ENCODE measurements around the gene CRYGN.

CRYGN gene

DNA sequence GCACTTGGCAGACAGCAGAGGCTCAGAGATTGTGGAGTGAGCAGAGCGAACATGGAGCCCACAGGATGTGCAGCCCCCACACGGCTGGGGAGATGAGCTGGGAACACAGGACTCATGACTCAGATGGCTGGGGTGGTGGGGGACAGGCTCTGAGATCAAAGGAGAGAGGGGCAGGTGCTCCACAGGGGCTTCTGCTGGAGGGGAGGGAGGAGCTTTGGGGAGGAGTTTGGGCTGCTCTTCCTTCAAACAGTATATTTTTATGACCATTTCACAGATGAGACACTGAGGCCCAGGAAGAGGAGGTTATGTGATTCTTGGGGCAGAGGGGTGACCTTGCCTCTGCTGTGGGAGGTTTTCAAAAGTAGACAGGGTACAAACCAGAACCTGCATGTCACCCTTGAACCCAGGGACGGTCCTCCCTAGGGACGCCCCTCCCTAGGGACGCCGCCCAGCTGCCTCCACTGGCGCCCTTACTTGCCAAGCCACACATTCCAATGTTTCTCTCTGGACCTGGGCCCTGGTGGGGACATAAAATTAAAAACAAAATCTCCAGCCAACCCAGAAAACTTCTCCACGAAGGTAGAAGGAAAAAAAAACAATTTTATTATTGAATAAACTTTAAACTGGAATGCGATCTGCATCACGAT lies 981 bp upstream of the CRYGN start:
- DNase-seq (ENCODE audit: low read depth in 2 of 2, low spot score in 1 of 2) = peak in 1 of 2 donors; percentile 21

DNA sequence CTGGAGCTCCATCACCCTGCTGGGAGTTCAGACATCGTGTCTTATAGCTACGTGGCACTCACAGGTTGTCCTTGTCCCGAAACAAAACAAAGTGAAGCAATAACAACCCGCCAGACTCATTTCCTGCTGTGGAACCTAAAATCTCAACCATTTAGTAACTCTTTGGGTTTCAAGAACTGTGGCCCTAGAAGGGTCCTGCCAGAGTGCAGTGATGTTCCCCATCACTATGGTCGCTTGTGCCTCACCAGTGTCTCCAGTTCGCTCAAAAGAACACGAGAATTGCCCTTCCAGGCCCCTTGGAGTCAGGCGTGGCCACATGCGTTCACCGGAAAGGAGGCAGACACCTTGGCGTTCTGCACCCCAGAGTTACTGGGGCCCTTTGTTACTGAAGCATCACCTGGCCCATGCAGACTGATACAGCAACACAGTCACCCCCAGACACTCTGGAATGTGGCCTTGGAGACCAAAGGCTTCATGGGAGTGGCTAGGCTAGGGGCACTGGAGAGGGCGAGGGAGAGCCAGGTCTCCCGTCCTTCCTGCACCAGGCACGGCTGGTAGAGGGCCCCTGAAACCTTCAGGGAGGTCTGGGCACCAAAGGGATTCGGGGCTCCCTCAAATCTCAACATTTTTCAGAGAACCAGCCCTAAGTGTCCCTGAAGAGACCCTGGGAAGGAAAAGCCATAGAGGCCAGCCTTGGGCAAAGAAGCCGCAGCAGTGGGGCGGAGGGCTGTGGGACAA lies 908 bp downstream of the CRYGN start:
- no peak for DNase-seq (ENCODE audit: low read depth in 2 of 2, low spot score in 1 of 2)

GRCh38 chr7:151437866-151438516 lies 1.9 kb downstream of the CRYGN start:
- DNase-seq (ENCODE audit: low read depth in 2 of 2, low spot score in 1 of 2) = no peak

DNA sequence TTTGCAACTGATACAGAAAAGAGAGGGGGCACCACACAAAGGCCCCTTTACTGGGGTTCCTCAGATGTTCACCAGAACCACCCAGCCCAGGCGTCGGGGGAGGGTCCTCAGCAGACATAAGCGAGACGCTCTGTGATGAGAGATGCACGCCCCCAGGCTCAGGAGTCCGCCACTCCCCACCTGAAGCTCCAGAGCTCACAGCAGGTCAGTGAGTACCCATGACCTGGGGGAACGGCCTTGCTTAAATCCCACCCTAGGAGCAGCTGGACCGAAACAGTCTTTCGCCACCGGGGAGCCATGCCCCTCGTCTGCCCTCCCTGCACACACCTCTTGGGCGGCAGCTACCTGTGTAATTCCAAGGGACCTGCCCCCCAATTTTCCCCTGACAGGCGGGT lies 2.8 kb downstream of the CRYGN start:
- DNase-seq (ENCODE audit: low read depth in 2 of 2, low spot score in 1 of 2) = no peak

DNA sequence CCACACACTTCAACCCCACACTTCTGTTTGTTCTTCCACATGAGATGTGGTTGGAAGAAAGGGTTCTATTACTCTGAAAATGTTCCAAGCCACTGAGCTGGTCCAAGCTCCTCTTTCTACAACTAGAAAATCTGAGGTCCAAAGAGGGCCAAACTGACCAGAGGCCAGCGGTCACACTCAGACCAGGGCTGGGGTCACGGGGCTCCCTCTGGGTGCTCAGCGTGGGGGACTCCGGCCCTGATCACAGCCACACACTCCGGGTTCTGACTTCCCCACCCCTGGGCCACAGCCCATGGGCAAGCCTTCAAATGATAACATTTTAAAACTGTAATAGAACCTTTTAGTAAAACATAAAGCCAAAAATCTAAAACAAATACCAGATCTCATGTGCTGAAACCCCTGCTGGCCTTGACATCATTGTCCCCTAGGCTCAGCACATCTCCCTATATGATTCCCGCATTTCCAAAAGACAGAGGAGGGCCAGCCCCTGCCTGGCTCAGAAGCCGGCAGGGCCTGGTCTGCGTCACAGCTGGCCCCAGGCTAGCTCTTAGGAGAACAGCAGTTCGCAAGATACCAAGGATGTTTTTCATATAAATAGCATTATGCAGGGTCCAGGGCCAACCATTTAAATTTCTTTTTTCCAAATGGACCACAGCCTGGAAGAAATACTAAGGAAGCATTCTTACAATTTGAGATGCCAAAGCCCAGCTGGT lies 3.3 kb downstream of the CRYGN start:
- DNase-seq (ENCODE audit: low read depth in 2 of 2, low spot score in 1 of 2) = no peak

DNA sequence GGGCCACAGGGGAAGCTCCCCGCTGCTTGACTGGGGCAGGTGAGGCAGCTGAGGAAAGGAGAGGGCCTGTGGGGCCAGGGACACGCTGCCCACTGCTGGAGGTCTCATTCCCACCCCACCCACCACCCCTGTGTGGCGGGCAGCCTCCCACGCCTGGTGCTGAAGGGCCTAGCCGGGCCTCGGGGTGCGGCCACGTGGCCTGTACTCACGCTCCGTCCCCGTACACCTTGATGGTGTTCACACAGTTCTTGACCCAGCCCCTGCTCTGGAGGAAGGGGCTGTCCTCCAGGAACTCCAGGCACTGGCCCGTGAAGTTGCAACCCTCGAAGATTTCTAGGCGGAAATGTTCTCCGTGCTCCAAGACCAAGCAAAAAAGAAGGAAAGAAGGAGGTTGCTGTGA lies 4.0 kb downstream of the CRYGN start:
- DNase-seq (ENCODE audit: low read depth in 2 of 2, low spot score in 1 of 2) = no peak

- no peak for DNase-seq (ENCODE audit: low read depth in 2 of 2, low spot score in 1 of 2)
These were observed 4.6 kb downstream of the CRYGN start for GRCh38 chr7:151435103-151435916.

DNA sequence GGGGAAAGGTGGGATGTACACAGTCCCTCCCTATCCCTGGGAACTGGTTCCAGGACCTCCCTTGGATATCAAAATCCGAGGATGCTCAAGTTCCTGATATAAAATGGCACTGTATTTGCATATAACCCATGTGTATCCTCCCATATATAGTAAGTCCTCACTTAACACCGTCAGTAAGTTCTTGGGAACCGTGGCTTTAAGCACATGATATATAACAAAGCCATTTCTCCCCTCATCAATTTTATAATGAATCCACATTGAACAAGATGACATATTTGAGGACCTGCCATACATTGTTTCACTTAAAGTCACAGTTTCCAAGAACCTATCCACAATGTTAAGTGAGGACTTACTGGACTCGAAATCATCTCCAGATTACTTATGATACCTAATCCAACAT lies 5.4 kb downstream of the CRYGN start:
- DNase-seq (ENCODE audit: low read depth in 2 of 2, low spot score in 1 of 2) = no peak

DNA sequence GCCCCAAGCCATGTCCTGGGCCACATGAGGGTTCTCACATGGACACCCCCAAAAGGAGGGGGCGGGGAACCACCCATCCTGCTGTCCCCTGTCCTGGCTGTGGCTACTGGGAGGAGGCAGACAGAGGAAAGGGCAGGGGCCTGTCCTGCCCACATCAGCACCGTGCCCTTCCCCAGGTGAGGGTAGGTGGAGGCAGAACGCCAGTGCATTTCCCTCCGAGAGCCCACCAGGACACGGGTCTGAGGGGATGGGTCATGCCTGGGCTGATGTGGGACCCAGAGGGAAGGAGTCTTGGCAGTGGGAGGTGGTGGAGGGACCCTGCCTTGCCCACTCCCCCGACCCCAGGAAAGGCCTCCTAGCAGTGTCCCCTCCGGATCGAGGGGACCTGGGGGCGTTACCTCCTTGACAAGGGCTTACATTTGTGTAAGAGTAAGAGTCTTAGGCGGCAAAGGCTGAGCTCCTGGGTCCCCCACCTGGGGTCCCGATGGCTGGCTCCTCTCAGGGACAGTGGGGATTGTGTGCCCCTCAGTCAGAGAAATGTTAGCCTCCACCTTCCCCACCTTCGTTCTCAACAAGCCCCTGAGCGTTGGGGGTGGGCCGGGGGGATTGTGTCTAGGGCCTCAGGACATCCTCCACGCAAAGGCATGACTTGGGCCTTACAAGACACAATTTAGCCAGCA lies 6.1 kb downstream of the CRYGN start:
- no peak for DNase-seq (ENCODE audit: low read depth in 2 of 2, low spot score in 1 of 2)

DNA sequence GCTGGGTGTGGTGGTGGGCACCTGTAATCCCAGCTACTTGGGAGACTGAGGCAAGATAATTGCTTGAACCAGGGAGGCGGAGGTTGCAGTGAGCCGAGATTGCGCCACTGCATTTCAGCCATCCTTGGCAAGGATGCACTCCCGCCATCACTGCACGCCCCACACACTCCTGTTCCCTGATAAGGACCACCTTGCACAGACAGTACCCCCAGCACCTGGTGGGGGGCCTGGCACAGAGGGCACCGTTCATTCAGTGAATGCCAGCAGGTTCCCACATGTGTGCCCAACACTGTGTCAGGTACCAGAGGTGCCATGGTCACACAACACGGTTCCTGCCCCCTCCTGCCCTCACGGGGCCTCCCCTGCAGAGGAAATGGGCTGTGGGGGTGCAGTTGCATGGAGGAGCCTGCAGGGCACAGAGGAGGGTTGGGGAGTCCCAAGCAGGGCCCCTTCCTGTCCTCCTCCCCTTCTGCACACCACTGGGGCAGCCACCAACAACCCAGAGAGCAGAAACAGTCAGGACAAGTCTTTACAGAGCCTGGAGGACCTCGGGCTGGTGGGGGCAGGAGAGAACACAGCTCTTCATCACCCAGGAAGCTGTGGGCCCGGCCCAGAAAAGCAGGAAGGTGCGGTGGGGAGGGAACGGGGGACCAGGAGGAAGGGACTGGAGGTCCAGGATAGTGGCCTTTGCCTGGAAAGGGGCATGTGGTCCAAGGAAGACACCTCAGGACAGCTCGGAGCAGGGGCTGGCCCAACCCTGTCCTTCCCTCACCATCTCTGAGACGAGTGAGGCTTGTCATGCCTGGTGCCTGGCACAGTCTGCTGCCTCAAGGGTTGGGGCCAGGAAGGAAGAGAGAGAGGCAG lies 7.1 kb downstream of the CRYGN start:
- no peak for DNase-seq (ENCODE audit: low read depth in 2 of 2, low spot score in 1 of 2)

- no peak for DNase-seq (ENCODE audit: low read depth in 2 of 2, low spot score in 1 of 2)
These were observed 8.1 kb downstream of the CRYGN start for GRCh38 chr7:151431768-151432311.

GRCh38 chr7:151431281-151431767 lies 8.6 kb downstream of the CRYGN start:
- DNase-seq (ENCODE audit: low read depth in 2 of 2, low spot score in 1 of 2) = no peak

GRCh38 chr7:151430391-151431205 lies 9.3 kb downstream of the CRYGN start:
- no peak for DNase-seq (ENCODE audit: low read depth in 2 of 2, low spot score in 1 of 2)

DNA sequence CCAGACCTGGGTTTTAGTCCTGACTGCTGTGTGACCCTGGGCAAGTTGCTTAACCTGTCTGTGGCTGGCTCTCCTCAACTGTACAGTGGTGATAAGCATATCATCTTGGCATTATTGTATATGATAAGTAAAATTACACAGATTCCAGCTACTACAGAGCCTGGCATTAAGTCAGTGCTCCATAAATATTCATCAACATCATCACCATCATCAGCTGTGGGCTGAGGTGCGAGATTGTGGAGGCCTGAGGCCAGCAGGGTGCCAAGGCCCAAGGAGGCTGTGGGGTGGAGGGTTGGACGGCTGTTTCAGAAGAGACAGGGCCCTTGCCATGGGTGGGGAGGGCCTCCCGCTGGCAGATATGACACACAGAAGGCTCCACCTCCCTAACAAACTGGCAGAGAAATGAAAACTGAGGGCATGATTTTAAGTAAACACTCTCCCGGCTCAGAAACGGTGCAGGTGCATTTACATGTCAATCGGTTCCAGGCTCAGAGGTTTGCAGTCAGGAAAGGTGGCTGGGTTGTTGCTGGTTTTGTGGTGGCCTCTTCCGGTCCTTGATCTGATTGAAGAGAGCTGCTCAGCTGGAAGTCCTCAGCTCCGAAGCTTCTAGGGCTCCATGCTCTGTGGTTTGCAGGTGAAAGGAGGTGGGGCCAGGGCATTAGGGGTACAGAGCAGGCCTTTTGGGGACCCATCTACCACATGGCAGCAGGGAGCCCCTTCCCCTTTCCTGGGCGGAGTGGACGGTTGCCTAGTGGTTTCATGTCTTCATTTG lies 10.2 kb downstream of the CRYGN start:
- DNase-seq (ENCODE audit: low read depth in 2 of 2, low spot score in 1 of 2) = no peak

- no peak for DNase-seq (ENCODE audit: low read depth in 2 of 2, low spot score in 1 of 2)
These were observed 10.7 kb downstream of the CRYGN start for GRCh38 chr7:151429237-151429559.

GRCh38 chr7:151428378-151429236 lies 11.3 kb downstream of the CRYGN start:
- no peak for DNase-seq (ENCODE audit: low read depth in 2 of 2, low spot score in 1 of 2)
